H1 (cell line): ENCODE data around the gene MTRFR. TPM values are rescaled to one million over a fixed set of nuclear protein-coding genes. Genes with fewer than 3 reads are reported as not detected.

Experiments
- CTCF ChIA-PET: fragments of 300-600 bp; sonication (Branson Sonifier 250); formaldehyde crosslinking; loops from one replicate; lab custom pipeline; 2021; ENCODE audit not compliant: partially characterized antibody; lab: Charles Lee
- POLR2A ChIA-PET: fragments of 300-600 bp; sonication (Branson Sonifier 250); formaldehyde crosslinking; loops from one replicate; lab custom pipeline; 2021; ENCODE audit warnings: inconsistent platforms; ENCODE audit not compliant: partially characterized antibody; lab: Charles Lee
- DNase-seq, 2 experiments: peaks; one replicate each; pipeline versions ENCODE4 v3.0.0 to v3.0.0-alpha.2; 2010 to 2022; ENCODE audit warnings: low spot score in 2 of 2, low read depth in 1 of 2, mixed read lengths in 1 of 2
- FAIRE-seq: peaks from 2 replicates; lab custom pipeline; 2011; peaks lifted over from hg19 to GRCh38; lab: Jason Lieb, UNC
- H2AFZ ChIP-seq: 2 replicates; pipeline ENCODE4 v1.8.1; 2012; ENCODE audit warnings: low read length, inconsistent platforms
- H2AK5ac ChIP-seq: 2 replicates; pipeline ENCODE4 v1.6.1; 2013; ENCODE audit warnings: low read depth, low read length
- H2BK120ac ChIP-seq: replicated peaks from 2 replicates; pipeline ENCODE3; 2013; ENCODE audit warnings: low read depth, low read length, inconsistent platforms
- H2BK12ac ChIP-seq: 2 replicates; pipeline ENCODE4 v1.6.1; 2013; ENCODE audit warnings: low read depth, low read length
- H2BK15ac ChIP-seq: 2 replicates; pipeline ENCODE4 v1.6.1; 2013; ENCODE audit warnings: low read length
- H2BK20ac ChIP-seq: 2 replicates; pipeline ENCODE4 v1.6.1; 2013; ENCODE audit warnings: low read length
- H2BK5ac ChIP-seq: 2 replicates; pipeline ENCODE4 v1.6.1; 2013; ENCODE audit warnings: low read depth, low read length
- H3K14ac ChIP-seq: 2 replicates; pipeline ENCODE4 v1.6.1; 2013; ENCODE audit warnings: inconsistent platforms; ENCODE audit not compliant: insufficient read length
- H3K18ac ChIP-seq: 2 replicates; pipeline ENCODE4 v1.6.1; 2013; ENCODE audit warnings: low read length; ENCODE audit errors: extremely low read depth
- H3K23ac ChIP-seq: 2 replicates; pipeline ENCODE4 v1.6.1; 2013; ENCODE audit warnings: inconsistent platforms; ENCODE audit not compliant: insufficient read length
- H3K23me2 ChIP-seq: 2 replicates; pipeline ENCODE4 v1.6.1; 2013; ENCODE audit warnings: low read depth, low read length
- H3K27ac ChIP-seq: 2 replicates; pipeline ENCODE4 v1.6.1; 2011; ENCODE audit warnings: low read depth, low read length, inconsistent platforms
- H3K27me3 ChIP-seq, 4 experiments: replicated peaks in 1 of 4; 1 replicate in 1 of 4; 2 replicates in 3 of 4; pipeline versions ENCODE4 v1.6.1 to v1.8.1; 2011 to 2013; ENCODE audit warnings: low read length in 3 of 4, mild to moderate bottlenecking in 3 of 4, inconsistent platforms in 2 of 4, mixed read lengths in 2 of 4, moderate library complexity in 1 of 4; ENCODE audit not compliant: control insufficient read depth in 3 of 4, insufficient read depth in 3 of 4; ENCODE audit errors: extremely low read depth in 1 of 4
- H3K36me3 ChIP-seq, 4 experiments: 2 replicates each; pipeline versions ENCODE4 v1.6.1 to v1.8.1; 2011 to 2013; ENCODE audit warnings: mild to moderate bottlenecking in 4 of 4, low read length in 3 of 4, moderate library complexity in 2 of 4, control low read depth in 1 of 4, inconsistent platforms in 1 of 4; ENCODE audit not compliant: insufficient read depth in 4 of 4, control insufficient read depth in 2 of 4
- H3K4ac ChIP-seq: replicated peaks from 2 replicates; pipeline ENCODE3; 2013; ENCODE audit warnings: low read length, low read depth, mixed read lengths, inconsistent platforms; ENCODE audit not compliant: insufficient read length
- H3K4me1 ChIP-seq, 4 experiments: replicated peaks in 1 of 4; 1 replicate in 1 of 4; 2 replicates in 3 of 4; pipeline versions ENCODE4 v1.6.1 to v1.8.1; 2011 to 2013; ENCODE audit warnings: low read length in 3 of 4, inconsistent platforms in 2 of 4, mixed read lengths in 1 of 4; ENCODE audit not compliant: insufficient read depth in 4 of 4, control insufficient read depth in 3 of 4
- H3K4me2 ChIP-seq, 2 experiments: 2 replicates each; pipeline versions ENCODE4 v1.6.1 to v1.8.1; 2011 to 2013; ENCODE audit warnings: low read depth in 2 of 2, low read length in 2 of 2, control low read depth in 1 of 2, inconsistent platforms in 1 of 2, mild to moderate bottlenecking in 1 of 2; ENCODE audit not compliant: insufficient read depth in 1 of 2
- H3K4me3 ChIP-seq, 4 experiments: fragments of 200-600, 300-600 bp in 1 of 4; sonication (generic), shearing (Covaris generic), sonication (Bioruptor Twin) in 1 of 4; 2 replicates each; pipeline versions ENCODE4 v1.5.1 to v1.8.1; 2011 to 2016; ENCODE audit warnings: low read length in 4 of 4, low read depth in 3 of 4, control low read depth in 2 of 4, inconsistent platforms in 2 of 4, mild to moderate bottlenecking in 2 of 4, mixed read lengths in 1 of 4, moderate library complexity in 1 of 4; ENCODE audit not compliant: insufficient read depth in 2 of 4; ENCODE audit errors: extremely low read depth in 1 of 4
- H3K56ac ChIP-seq: replicated peaks from 2 replicates; pipeline ENCODE3; 2013; ENCODE audit warnings: low read depth, mild to moderate bottlenecking, mixed read lengths, low read length, inconsistent platforms; ENCODE audit not compliant: insufficient read length
- H3K79me1 ChIP-seq: 2 replicates; pipeline ENCODE4 v1.6.1; 2013; ENCODE audit warnings: low read depth, low read length, control low read depth
- H3K79me2 ChIP-seq, 2 experiments: 2 replicates each; pipeline versions ENCODE4 v1.6.1 to v1.8.1; 2012 to 2013; ENCODE audit warnings: low read length in 2 of 2, mild to moderate bottlenecking in 2 of 2, inconsistent platforms in 1 of 2; ENCODE audit not compliant: insufficient read depth in 2 of 2, control insufficient read depth in 1 of 2
- H3K9ac ChIP-seq, 4 experiments: replicated peaks in 1 of 4; 1 replicate in 1 of 4; 2 replicates in 3 of 4; pipeline versions ENCODE4 v1.6.1 to v1.8.1; 2011 to 2013; ENCODE audit warnings: low read depth in 3 of 4, low read length in 3 of 4, control low read depth in 2 of 4, mild to moderate bottlenecking in 2 of 4, moderate library complexity in 2 of 4, inconsistent platforms in 1 of 4; ENCODE audit errors: extremely low read depth in 1 of 4
- H3K9me3 ChIP-seq, 2 experiments: 2 replicates each; pipeline versions ENCODE4 v1.6.1 to v1.8.1; 2012 to 2013; ENCODE audit warnings: mild to moderate bottlenecking in 2 of 2, moderate library complexity in 2 of 2, control low read depth in 1 of 2, inconsistent platforms in 1 of 2, low read depth in 1 of 2, low read length in 1 of 2, mixed read lengths in 1 of 2; ENCODE audit not compliant: insufficient read depth in 2 of 2
- H4K20me1 ChIP-seq, 2 experiments: replicated peaks in 1 of 2; 2 replicates each; pipeline versions ENCODE3 to v1.8.1; 2011 to 2013; ENCODE audit warnings: inconsistent platforms in 2 of 2, low read length in 2 of 2, mild to moderate bottlenecking in 1 of 2; ENCODE audit not compliant: insufficient read depth in 2 of 2, control insufficient read depth in 1 of 2
- H4K5ac ChIP-seq: 2 replicates; pipeline ENCODE4 v1.6.1; 2013; ENCODE audit warnings: low read length, low read depth, mixed read lengths, inconsistent platforms; ENCODE audit not compliant: insufficient read length
- H4K8ac ChIP-seq: 2 replicates; pipeline ENCODE4 v1.8.0; 2013; ENCODE audit warnings: mild to moderate bottlenecking, moderate library complexity, low read length, inconsistent platforms; ENCODE audit not compliant: insufficient read depth; ENCODE audit errors: extremely low read depth
- H4K91ac ChIP-seq: replicated peaks from 2 replicates; pipeline ENCODE3; 2013; ENCODE audit warnings: low read length, mixed read lengths, inconsistent platforms; ENCODE audit not compliant: insufficient read length
- HDAC2 ChIP-seq, 2 experiments: fragments of 300-600 bp in 1 of 2; sonication (generic) in 1 of 2; IDR thresholded peaks; 2 replicates each; pipeline ENCODE4 v1.6.1; 2011 to 2012; ENCODE audit warnings: low read depth in 2 of 2, low read length in 2 of 2, mild to moderate bottlenecking in 2 of 2, moderate library complexity in 2 of 2, borderline replicate concordance in 1 of 2, inconsistent platforms in 1 of 2
- RFX5 ChIP-seq: IDR thresholded peaks from 2 replicates; pipeline ENCODE4 v1.6.1; 2011; ENCODE audit warnings: low read depth, low read length, improper control_type of control experiment, borderline replicate concordance
- WGBS, 2 experiments: shearing (Covaris generic) in 1 of 2; methylation state at CpG; one replicate each; pipeline versions ENCODE4 v1.1.6 to v1.1.7; 2013 to 2015; ENCODE audit warnings: low lambda C conversion rate in 2 of 2, mixed read lengths in 2 of 2, inconsistent platforms in 1 of 2, low coverage in 1 of 2, missing lambda C conversion rate in 1 of 2; ENCODE audit not compliant: insufficient replicate concordance in 2 of 2, insufficient coverage in 1 of 2, insufficient read length in 1 of 2; ENCODE audit errors: extremely low coverage in 1 of 2, missing lambda C conversion rate in 1 of 2; 5-methylcytosine and 5-hydroxymethylcytosine counted together
- polyA plus RNA-seq, 7 experiments: library from polyadenylated mRNA; depleted of rRNA in 3 of 7; stranded (reverse) in 5 of 7; unstranded in 2 of 7; fragments of >200 nt in 5 of 7; fragments of 200-250 nt in 2 of 7; gene quantifications; 1 replicate in 5 of 7; 2 replicates in 1 of 7; 4 replicates in 1 of 7; pipeline versions ENCODE4 v1.2.1 to v1.2.3, GENCODE V29; 2011 to 2013; ENCODE audit warnings: missing spikeins in 2 of 7, mixed read lengths in 2 of 7
- total RNA-seq: library from RNA; stranded (reverse); fragmentation: NEBNext Ultra II Directional; extraction: Animal tissue kit (Norgen Biotek cat#: 25700); gene quantifications from 2 replicates; pipeline ENCODE4 v1.2.1, GENCODE V29; 2021

MTRFR gene
- total and polyA plus RNA-seq, 2 of the 8 experiments (the other 6 are each of a cell fraction or from before 2014, with no cell fraction given), result 9.2 to 12.9 TPM

- no peak overlapping the region for H2BK15ac ChIP-seq
- H3K4me1 ChIP-seq, result peaks cover 0 to 5% (median 0%) of the 10 kb centered on the region in 4 experiments; a peak in 1 of 7 replicates
- H4K5ac ChIP-seq, result no peak overlapping the region
- no peak overlapping the region for H4K8ac ChIP-seq
- 92% methylated on average over 8 of the region's 8 CpGs; no CpG with 5 or more reads in 1 of the 2 experiments for WGBS, 2 experiments
- H3K27ac ChIP-seq, result no peak overlapping the region
- no peak overlapping the region for H2BK20ac ChIP-seq
- H3K4ac ChIP-seq, result no peak overlapping the region
- H3K23me2 ChIP-seq, result no peaks in the 10 kb centered on the region
- DNase-seq (no peak), FAIRE-seq (no peak)
- peaks cover 4% of the 10 kb centered on the region; the same call in 1 of the 2 replicates for H3K79me1 ChIP-seq
- H3K79me2 ChIP-seq, result peaks cover 0 to 15% of the 10 kb centered on the region in 2 experiments; a peak in 1 of 4 replicates
- no peak overlapping the region for H3K14ac ChIP-seq
- H4K91ac ChIP-seq, result no peak overlapping the region
- H4K20me1 ChIP-seq, result peaks cover 0 to 2% of the 10 kb centered on the region in 2 experiments
- no peak overlapping the region for H2BK12ac ChIP-seq
- CTCF ChIA-PET, result interaction anchor here (1.4 to 2.4 kb wide), 4 partner anchors 11 to 74 kb away, joined by 3 to 11 read pairs (median 4); no protein-coding TSS in a partner anchor
- no peak overlapping the region for H3K4me3 ChIP-seq
- H2AFZ ChIP-seq, result no peak overlapping the region
- H3K9ac ChIP-seq, result no peak overlapping the region
- H3K9me3 ChIP-seq, result peaks cover 5 to 11% of the 10 kb centered on the region in 2 experiments
- H3K18ac ChIP-seq, result no peak overlapping the region
- H2AK5ac ChIP-seq, result no peak overlapping the region
- no peak overlapping the region for H3K4me2 ChIP-seq
- H3K56ac ChIP-seq, result no peak overlapping the region
- H3K36me3 ChIP-seq, result peaks cover 3 to 38% (median 20%) of the 10 kb centered on the region in 4 experiments; a peak in 6 of 8 replicates
- POLR2A ChIA-PET, result interaction anchor here (1.6 to 5.3 kb wide), 5 partner anchors 9 to 18 kb away, joined by 5 to 32 read pairs (median 7); partner anchors contain the start of genes MPHOSPH9 and MTRFR
- no peak overlapping the region for H3K23ac ChIP-seq
- H2BK5ac ChIP-seq, result 0 out of 2 replicates have a peak overlapping the region, but pooled peaks have one; percentile 35
- no peak overlapping the region for H2BK120ac ChIP-seq
- H3K27me3 ChIP-seq, result no peaks in the 10 kb centered on the region
- no peak for TF ChIP-seq HDAC2 (IDR thresholded peaks at IDR 0.05; ENCODE audit: borderline replicate concordance in 1 of 2, low read depth in 2 of 2, low read length in 2 of 2)
- TF ChIP-seq RFX5, result no peak
Measured at GRCh38 chr12:123251403-123252076, 18.3 kb downstream of the MTRFR start.
